AG08396 (cell line): ENCODE measurements around the gene MERTK.
"Not testable (repeated sequence)": the region's sequence is repeated elsewhere in the genome, so short reads cannot be mapped to it uniquely, and the experiment has no call there.

Experiments used
- DNase-seq: peaks from one replicate; pipeline ENCODE4 v3.0.0; 2012; ENCODE audit warnings: low spot score, mixed read lengths

The MERTK gene

DNA sequence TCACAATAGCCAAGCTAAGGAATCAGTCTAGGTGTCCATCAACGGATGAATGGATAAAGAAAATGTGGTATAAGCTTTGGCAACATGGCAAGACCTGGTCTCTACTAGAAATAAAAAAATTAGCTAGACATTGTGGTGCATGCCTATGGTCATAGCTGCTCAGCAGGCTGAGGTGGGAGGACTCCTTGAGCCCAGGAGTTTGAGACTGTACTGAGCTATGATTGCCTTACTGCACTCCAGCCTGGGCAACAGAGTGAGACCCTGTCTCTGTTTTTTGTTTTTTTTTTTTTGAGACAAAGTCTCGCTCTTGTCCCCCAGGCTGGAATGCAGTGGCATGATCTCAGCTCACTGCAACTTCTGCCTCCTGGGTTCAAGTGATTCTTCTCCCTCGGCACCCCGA, 11.6 kb downstream of the MERTK start:
- not testable (repeated sequence) for DNase-seq

DNA sequence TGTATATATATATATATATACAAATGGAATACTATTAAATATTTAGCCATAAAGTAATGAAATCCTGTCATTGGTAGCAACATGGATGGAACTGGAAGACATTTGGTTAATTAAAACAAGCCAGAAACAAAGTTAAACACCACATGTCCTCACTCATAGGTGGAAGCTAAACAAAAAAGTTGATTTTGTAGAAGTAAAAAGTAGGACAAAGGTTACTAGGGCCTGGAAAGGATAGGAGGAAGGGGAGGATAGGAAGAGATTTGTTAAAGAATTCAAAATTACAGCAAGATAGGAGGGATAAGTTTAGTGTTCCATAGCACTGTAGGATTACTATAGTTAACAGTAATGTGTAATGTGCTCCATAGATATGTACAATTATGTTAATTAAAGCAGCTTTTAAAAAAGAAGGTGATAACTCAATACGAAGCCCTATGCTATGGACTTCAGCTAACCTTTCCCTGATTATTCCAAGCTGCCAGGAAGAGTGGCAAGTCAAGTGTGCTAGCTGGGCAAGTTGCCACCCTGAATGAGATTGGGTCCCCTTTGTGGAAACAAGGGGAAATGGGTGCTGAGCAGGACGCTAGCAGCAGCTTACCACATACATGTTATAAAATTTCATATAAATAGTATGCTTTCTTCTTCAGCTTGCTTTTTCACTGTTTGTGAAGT, 12.3 kb downstream of the MERTK start:
- no peak for DNase-seq

DNA sequence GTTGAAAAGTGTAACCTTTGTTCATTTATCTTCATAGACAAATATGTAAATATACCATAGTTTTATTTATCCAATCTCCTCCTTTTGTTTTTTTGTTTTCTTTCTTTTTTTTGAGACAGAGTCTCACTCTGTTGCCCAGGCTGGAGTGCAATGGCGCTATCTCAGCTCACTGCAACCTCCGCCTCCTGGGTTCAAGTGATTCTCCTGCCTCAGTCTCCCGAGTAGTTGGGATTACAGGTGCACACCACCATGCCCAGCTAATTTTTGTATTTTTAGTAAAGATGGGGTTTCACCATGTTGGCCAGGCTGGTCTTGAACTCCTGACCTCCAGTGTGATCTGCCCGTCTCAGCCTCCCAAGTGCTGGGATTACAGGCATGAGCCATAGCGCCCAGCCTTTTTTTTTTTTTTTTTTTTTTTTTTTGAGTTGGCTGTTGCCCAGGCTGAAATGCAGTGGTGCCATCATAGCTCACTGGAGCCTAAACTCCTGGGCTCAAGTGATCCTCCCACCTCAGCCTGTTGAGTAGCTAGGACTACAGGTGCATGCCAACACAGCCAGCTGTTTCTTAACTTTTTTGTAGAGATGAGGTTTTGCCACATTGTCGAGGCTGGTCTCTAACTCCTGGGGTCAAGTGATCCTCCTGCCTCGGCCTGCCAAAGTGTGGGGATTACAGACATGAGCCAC, 13.0 kb downstream of the MERTK start:
- not testable (repeated sequence) for DNase-seq

- no peak for DNase-seq
Observed at GRCh38 chr2:111912547-111912946, 14.1 kb downstream of the MERTK start.

DNA sequence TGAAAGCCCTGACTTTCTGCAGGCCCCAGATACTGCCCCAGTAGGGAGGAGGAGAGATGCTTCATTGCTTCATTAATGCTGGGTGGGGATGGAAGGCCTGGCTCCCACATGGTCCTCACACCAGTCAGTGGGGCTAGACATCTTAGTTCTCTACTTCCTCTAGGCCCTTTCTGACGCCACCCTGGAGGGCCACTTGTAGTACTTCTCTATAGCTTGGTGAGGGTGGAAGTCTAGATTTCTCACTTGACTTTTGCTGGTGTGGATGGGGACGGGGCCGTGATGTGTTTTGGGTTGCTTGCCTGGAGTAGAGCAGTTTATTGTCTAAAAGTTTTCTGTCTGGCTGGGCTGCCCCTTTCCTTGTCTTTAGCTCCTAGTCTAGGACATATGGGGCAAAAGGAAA, 18.7 kb downstream of the MERTK start:
- no peak for DNase-seq

- DNase-seq: peak; percentile 34
Observed at GRCh38 chr2:111918383-111918806, 20.0 kb downstream of the MERTK start.

DNA sequence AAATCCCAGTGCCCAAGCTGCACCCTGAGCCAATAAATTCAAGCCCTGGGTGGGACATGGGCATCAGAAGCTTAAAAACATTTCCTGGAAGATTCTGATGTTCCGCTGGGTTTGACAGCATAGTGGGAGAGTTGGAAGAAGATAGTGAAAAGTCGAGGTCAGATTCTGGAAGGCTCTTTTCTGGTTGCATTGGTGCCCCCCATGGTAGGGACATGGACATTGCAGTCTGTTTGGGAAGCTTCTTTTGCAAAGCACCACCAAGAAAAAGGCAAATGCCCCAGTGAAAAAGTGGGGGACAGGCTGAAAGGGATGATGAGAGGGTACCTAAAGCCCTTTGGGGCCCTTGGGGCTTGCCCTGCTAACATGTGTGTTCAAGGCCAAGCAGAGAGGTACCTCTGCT, 21.0 kb downstream of the MERTK start:
- no peak for DNase-seq

DNA sequence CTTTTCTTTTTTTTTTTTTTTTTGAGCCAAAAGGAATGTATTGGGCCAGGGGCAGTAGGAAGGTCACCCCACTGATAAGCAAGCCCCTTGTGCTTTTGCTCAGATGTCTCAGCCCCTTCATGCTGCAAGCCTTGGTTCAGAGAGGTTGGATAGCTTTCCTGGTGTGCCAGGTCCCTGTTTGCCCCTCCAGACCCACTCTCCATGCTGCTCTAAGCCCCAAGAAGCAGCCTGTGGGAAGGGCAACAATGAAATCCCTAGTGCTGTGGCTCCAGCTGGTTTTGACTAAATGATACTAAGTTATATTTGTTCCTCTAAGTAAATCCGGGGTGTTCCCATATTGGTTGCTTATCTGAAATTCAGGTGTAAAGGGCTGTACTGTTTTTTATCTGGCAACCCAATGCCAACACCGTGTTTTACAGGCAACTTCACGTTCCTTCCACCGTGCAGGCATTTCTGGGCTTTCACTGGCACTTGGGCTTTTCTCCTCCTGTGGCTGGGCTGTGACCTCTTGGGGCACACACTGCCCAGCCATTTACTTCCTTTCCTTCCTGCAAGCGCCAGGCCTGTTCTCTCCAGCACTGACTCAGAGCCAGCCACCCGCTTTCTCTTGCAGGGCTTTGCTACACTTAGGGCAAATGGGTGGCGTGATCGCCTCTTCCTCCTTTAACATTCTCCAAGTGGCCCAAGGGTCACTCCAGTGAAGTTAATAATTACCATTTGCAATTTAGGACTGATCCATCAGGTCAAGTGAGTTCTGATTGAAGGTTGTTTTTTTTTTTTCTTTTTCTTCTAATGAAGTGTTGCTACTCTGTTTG, 21.6 kb downstream of the MERTK start:
- DNase-seq: no peak

GRCh38 chr2:111923276-111923804, 24.9 kb downstream of the MERTK start:
- DNase-seq: no peak

- no peak for DNase-seq
Observed at GRCh38 chr2:111924617-111925107, 26.3 kb downstream of the MERTK start.

DNA sequence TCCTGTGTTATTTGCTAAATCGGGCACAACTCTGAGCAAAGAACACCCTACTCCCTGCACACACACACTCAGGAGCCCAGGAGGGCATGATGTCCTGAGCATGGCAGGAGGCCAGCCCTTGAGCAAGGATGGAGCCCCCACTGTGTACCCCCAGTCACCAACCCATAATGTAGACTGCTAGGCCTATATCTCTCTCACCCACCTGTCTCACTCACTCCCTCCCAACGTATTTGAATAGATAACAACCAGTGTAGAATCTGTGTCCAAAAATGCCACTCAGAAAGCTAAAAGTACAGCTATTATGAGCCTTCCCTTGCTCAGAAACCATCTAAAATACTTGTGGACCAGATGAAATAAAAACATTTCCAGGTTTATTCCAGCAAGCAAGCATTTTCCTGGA, 29.3 kb downstream of the MERTK start:
- no peak for DNase-seq

DNA sequence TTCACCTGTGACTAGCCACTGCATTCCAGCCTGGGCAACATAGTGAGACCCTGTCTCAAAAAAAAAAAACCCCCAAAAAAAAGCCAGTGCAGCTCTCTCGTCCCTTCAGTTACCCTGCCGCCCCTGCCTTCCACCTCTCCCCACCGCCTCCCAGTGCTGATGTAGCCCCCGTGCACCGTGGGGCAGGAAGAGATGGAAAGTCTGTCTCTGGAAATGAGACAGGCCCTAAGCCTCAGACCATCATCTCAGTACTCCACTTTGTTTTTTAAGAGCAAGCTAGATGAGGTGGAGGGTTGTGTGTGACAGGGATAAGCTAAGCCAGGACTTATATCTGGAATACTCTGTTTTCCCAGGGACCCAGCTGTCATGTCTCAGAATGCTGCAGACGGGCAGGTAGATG, 32.0 kb downstream of the MERTK start:
- no peak for DNase-seq

DNA sequence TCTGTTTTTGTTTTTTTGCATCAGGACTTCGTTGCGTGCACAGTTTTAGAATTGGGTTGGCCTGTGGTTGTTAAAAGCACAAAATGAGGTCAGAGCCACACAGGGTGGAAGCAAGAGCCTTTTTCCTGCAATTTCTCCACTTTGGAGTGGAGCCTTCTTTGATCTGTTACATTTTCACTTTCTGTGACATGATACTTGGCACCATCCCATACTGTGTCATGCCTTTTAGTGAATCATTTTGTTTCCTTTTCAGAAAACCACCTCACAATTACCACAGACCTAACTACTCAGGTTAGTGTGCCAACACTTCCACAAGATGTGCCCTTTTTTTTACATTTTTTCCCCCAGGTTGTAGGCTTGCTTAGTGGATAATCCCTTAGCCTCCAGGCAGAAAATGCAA, 32.5 kb downstream of the MERTK start:
- peak; percentile 21 for DNase-seq

DNA sequence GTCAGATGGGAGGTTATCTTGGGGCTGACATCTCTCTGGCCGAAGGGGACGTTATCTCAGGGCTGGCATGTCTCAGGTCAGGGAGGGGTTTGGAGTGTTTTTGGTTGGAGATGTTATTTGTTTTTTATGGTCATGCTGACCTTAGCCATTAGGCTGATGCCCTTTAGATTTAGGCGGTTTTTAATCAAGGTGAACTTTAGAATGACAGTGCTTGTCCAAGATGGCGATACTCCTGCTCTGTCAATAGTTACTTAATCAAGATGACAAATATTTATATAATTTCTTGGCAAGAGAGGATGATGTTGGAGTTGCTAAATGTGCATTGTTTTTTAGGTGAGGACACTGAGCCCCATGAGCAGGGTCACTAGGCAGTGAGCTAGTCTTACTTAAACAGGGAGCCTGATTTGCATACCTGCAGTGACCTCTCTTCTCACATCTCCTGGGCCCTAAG, 34.5 kb downstream of the MERTK start:
- DNase-seq: no peak

GRCh38 chr2:111933900-111934299, 35.5 kb downstream of the MERTK start:
- not testable (repeated sequence) for DNase-seq

DNA sequence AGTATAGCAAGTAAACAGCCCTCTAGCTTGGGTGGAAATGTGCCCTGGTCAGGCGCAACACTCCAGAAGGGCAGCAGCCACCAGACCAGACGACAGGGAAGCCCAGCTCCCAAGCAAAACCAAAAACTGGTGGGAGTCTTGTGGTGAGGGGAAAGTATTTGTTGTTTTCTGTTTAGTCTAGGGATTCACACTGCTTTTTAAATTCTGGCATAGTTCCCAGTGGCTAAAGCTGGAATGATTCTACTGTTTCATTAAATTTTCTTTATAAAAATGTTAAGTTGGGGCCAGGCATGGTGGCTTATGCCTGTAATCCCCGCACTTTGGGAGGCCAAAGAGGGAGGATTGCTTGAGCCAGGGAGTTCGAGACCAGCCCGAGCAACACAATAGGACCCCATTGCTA, 38.5 kb downstream of the MERTK start:
- no peak for DNase-seq

GRCh38 chr2:111938392-111938791, 40.0 kb downstream of the MERTK start:
- no peak for DNase-seq

- DNase-seq: no peak
Observed at GRCh38 chr2:111940333-111941196, 42.2 kb downstream of the MERTK start.

GRCh38 chr2:111941531-111941930, 43.1 kb downstream of the MERTK start:
- DNase-seq: no peak

DNA sequence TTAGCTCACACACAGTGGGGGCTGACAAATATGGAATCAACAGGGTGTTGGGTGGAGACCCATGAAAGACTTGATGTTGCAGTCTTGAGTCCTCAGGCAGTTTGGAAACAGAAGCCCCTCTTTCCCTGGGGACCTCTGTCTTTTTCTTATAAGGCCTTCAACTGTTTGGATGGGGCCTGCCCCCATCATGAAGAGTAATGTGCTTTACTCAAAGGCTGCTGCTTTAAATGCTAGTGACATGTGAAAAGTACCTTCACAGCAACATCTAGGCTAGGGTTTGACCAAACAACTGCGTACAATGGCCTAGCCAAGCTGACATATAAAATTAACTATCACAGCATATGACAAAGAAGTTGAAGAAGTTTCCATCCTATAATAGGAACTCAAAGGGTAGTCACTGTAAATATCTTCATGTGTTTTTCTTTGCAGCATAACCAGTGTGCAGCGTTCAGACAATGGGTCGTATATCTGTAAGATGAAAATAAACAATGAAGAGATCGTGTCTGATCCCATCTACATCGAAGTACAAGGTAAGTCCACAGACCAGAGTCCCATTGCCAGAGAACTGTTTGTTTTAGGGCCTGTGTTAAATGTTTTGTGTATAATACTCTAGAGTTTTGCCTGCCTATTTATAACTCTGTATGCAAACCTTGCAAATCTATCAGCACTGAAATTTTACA, 46.3 kb downstream of the MERTK start:
- DNase-seq: no peak
